Retina (tissue), 1 donor: ENCODE data around the gene TSACC.
A peak's percentile ranks its signal among the peaks of the same experiment; 100 is the strongest.

Experiments used
- DNase-seq: peaks from one replicate; pipeline ENCODE4 v3.0.0-alpha.2; 2016

The TSACC gene

DNA sequence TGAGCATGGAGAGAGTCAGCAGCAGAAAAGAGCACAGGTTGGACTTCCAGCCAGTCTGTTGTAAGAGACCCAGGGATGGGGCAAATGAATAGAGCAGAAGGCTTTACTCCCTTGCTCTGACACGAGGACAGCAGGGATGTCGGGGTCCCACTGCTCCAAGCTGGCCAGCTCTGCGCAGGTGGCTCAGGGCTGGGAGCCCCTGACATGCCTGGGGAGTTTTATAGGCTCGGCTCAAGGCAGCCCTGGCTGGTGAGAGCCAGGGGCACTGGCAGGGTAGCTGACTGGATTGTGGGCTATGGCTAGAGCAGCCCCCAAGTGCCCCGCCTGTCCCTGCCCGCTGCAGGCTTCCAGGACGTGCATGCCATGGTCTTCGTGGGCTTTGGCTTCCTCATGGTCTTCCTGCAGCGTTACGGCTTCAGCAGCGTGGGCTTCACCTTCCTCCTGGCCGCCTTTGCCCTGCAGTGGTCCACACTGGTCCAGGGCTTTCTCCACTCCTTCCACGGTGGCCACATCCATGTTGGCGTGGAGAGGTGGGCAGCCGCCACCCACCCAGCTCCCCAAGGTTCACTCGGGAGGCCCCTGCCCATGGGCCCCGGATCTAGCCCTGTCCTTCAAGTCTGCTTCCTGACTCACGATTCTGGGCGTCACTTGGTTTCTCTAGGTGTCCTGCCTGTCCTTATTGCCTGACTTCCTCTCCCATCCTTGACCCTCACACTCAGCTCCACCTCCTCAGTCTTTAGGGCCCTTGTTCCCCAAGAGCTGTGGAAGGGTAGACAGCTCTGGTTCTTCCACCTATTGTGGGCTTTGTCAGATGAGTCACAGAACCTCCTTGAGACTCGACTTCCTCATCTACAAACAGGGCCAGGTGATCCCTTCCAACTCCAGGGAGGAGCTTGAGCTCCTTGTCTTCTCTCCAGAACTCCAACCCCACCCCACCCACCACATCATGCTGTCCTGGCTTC lies 38.9 kb downstream of the TSACC start:
- DNase-seq, result no peak

DNA sequence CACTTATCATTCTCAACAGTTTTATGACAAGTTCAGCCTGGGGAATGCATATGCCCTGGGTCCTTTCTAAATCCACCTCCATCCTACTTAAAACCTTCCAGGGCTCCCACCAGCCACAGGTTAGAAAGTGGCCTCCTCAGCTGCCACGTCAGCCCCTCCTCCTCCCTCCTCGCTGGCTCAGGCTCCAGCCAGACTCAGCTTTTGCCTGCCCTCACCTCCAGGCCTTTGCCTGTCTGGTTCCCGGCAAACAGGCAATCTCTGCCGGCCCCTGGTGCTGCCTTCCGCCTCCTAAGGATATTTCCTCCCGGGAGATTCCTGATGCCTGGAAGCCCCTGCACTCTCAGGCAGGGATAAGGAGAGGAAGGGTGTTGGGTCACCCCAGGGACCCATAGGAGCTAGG lies 40.2 kb downstream of the TSACC start:
- no peak for DNase-seq

DNA sequence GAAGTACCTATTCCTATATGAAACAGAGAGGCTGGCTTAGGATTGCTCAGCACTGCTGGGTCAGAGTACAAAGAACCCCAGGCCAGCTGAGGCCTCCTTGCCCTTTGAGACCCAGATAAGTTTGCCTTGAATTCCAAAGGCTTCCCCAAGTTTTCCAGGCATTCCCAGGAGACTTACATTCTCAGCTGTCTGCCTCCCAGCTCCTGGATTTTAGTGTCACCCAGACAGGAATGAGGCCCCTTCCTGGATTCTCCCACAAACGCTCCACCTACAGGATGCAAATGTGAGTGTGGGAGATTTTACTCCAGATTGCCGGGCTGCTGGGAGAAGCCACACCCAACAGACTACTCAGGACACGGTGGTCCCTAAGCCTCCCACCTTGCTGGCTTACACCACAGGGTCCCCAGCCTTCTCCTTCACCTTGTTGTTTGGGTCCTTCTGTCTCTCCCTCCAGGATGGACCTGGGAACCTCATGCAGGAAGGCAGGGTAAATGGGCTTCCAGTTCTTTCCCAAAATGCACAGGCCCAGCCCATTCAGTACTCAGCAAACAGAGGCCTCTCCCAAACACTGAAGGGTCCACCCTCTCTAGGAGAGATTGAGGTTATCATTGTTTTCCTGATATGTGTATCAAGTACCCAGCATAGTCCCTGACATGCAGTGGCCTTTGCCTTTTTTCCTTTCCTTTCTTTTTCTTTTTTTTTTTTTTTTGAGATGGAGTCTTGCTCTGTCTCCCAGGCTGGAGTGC lies 41.3 kb downstream of the TSACC start:
- DNase-seq, result no peak

DNA sequence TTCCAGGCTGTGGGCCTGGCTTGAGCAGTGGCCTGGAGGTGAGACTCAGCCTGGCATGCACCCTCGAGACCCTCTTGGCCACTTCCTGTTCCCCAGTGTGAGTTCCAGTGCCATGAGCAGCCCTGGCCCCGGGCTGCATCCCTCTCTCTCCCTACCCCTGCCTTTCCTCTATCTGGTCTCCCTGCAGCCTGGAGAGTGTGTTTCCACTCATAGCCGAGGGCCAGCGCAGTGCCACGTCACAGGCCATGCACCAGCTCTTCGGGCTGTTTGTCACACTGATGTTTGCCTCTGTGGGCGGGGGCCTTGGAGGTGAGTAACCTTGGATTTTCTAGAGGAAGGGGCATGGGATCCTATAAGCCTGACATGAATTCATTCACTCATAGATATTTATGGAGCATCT lies 44.2 kb downstream of the TSACC start:
- no peak for DNase-seq

DNA sequence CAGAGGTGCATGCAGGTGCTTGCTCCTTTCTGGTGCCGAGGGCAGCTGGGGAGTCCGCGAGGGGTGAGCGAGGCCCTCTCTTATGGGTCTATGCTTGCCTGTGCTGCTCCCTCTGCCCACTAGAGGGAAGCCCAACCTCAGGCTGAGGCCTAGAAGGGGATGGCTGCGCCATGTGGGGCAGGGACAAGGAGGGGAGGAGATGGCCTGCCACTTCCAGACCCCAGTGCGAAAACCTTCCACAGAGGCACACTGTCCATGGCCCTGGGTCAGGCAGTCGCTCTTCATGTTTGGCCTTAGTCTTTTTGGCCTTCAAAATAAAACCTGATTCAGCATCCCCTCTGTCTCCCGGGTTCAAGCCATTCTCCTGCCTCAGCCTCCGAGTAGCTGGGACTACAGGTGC lies 44.7 kb downstream of the TSACC start:
- DNase-seq, result peak; percentile 71

DNA sequence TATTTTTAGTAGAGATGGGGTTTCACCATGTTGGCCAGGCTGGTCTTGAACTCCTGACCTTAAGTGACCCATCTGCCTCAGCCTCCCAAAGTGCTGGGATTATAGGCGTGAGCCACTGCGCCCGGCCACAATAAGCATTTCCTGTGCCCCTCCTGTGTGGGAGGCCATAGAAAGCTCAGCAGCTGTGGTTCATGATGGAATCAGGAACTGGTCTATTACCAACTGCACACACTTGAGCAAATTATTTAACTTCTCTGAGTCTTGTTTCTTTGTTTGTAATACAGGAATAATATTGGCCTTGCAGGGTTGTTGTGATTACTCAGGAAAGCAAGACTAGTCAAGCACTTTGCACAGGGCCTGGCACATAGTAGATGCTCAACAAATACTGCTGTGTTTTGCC lies 45.7 kb downstream of the TSACC start:
- DNase-seq, result no peak

DNA sequence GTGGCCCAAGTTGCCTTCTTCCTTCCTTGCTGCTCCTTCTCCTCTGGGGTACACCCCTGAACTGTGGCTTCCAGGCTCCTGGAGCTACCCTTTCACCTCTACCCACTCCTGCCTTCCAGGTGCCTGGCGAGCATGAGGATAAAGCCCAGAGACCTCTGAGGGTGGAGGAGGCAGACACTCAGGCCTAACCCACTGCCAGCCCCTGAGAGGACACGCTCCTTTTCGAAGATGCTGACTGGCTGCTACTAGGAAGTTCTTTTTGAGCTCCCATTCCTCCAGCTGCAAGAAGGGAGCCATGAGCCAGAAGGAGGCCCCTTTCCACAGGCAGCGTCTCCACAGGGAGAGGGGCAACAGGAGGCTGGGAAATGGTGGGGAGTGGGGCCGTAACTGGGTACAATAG lies 46.3 kb downstream of the TSACC start:
- no peak for DNase-seq

DNA sequence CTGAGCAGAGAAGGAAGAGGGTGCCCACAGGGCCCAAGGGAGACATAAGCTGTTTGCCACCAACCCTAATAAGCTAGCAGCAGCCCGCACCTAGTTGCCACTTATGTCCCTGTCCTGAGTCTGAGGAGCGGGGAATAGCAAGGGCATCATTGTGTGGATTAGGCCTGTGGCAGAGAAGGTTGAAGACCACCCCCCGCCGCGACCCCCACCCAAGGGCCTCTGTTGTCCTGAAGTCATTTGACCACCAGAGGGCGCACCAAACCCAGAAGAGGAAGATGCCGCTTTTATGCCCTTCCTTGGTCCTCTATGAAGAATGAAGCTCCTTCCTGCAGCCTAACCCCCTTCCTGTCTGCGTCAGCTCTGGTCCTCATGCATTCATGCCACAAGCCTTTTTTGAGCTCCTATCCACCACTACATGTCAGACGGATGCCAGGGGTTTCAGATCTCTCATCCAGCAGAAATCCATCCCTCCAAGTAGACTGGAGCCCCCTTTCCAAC lies 47.3 kb downstream of the TSACC start:
- peak; percentile 84 for DNase-seq

DNA sequence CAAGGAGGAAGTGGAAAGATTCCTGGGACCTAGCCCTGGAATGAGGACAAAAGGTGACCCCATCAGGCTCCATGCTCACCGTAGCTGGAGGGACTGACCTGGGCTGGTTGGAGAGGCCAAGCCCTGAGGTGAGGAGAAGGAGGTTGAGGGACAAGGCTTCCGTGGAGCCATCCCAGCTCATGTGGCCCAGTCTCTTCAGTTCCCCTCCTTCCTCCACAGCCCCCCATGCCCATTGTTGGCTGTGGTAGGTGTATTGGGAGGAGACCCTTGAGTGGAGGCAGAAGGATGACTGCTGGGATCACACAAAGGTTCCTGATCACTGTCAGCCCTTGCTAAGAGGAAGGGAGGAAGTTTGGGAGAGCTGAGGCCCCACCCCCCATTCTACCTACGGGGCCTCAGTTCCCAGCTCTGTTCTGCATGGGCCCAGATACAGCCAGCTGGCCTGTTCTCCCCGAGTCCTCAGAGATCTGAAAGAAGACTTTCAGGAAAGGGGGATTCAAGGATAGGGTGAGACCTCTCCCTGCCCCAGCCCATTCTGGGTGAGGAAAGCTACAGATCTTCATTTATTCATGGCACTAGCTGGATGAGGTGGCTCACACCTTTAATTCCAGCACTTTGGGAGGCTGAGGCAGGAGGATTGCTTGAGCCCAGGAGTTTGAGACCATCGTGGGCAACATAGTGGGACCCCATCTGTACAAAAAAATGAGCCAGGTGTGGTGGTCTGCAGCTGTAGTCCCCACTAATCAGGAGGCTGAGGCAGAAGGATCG lies 48.0 kb downstream of the TSACC start:
- no peak for DNase-seq

DNA sequence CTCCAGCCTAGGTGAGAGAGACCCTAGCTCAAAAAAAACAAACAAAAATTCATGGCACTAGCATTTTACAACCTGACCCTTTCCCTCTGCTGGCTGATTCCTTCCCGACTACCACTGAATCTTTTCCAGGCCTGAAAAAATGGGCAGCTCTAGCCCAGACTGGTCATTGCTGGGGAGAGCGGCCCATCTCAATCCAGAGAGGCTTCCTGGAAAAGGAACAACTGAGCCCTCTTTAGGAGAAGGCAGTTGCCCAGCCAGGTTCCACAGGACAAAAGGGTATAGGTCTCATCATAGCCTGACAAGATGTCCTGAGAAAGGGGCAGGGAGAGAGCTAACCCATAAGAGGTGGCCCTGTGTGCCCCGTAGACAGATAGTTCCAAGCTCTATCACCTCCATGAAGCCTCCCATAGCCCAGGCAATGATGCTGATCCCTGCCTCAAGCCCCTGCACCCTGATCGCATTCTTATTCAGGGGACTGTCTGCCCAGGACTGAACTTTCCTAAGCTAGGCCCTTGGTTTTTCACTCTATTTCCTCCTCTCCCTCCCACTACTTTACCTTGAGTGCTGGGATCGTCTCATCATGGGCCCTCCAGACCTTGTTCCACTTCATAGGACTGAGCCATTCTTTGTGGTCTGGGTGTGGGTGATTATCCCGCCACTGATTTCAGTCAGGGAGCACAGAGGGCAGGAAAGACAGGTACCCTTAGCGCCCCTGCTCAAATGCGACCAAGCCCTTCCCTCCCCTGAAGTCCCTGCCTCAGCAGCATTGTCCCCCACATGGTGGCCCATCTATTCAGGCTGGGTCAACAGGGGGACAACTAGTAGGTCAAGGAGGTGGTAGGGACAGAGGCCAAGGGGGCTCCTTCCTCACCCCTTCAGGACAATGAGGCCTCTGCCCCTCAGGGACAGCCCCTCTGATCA lies 48.9 kb downstream of the TSACC start:
- DNase-seq, result no peak

DNA sequence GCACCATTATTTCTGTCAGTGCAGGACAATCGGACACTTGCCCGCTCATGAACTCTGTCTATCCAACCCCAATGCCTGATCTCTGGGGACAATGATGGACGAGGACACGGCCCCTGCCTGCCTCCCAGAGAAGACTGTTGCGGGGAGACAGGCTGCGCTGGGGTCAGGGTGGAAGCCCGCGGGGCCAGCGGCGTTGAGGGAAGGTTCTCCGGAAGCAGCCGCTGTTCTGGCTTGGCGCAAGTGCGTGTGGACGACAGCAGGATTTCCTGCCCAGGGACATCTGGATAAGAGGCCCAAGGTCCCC lies 49.5 kb downstream of the TSACC start:
- no peak for DNase-seq

DNA sequence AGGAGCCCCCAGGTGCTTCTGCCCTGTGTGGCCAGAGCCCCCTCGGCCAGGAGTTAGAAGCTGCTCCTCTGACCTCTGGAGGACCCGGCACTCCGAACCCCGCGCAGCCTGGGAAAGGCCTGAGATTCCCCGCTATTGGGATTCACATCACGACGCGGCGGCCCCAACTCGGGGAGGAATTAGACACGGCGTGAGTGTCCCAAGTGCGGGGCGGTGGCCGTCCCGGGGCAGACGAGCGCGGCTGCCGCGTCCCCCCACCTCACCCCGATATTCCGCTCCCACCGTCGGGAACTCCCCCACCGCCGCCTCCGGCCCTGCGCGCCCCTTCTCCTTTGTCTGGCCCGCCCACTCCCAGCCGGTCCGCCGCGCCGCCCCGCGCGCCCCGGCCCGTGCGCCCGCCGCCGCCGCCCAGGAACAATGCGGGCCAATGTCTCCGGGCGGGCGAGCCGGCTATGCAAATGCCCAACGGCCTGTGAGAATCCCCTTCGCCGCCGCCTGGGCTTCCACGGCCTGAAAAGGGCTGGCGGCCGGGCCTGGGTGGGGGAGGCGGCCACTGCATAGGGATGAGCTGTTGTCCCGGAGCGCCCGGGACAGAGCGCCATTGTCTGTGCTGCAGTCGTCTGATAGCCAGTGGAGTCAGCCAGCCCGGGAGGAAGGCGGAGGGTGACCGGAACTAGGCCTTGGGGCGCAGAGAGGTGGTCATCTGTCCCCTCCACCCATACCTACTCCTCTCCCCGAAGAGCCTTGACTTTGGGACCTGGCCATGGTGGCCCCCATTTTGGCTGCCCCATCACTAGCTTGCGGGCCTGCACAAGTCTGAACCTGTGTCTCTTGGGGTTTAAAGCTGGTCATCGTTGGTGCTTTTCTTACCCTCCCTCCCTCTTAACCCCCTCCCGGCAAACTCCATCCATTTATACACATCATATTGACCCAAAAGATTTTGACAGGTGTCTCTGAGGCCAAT lies 50.1 kb downstream of the TSACC start:
- DNase-seq, result peak; percentile 71

DNA sequence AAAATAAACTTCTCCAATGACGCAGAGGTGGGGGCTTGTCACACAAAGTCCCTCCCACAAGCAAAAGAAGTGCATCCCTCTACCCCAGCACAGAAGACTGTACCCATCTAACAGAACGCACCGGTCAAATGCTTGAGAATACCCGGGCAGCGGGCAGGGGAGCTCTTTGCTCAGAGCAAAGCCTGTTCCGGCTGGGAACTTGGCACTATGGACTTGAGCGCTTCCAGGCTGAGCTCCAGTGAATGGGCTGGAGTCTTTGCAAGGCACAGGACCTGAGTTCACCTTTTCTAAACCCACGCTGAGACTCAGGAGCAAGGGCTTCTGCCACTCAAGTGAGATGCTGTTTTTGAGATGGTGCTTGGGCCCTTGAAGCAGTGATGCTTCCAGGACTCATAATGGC lies 51.0 kb downstream of the TSACC start:
- DNase-seq, result no peak

DNA sequence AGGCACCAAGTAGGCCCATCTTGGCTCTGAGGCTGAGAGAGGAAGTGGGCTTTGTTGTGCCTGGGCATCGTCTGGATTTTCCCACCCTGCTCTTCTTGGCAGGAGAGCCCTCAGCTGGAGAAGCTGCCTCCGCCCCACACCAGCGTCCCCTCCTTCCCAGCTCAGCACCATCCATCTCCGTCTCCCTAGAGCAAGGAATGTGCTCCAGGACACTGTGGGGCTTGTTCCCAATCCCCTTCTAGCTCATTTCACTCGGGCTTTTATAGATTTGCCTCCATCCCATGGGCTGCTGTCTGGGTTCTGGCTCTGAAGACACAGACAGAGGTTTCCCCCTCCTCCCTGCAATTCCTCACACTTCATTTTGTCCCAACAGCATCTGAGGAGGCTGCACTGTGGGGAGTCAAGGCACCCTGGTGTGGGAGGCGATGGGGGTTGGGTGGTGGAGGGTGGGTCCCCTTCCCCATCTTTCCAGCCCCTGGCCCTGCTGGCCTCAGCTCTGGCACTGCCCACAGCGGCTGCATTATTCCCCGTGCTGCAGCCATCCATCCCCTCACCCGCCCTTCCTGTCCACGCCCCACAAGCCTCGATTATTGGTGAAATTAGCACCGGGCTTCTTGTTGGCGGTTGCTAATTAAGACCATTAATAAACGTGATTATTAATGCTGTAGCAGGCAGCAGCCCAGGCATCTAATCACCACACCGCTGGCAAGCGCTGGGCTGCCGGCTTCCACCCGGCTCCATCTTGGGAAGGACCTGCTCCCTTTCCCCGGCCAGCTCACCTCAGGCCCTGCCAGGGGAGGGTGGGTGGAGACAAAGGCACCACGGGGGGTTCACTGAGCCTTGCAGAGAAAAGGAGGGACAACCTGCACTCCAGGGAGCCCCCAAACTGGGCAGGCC lies 52.4 kb downstream of the TSACC start:
- no peak for DNase-seq

DNA sequence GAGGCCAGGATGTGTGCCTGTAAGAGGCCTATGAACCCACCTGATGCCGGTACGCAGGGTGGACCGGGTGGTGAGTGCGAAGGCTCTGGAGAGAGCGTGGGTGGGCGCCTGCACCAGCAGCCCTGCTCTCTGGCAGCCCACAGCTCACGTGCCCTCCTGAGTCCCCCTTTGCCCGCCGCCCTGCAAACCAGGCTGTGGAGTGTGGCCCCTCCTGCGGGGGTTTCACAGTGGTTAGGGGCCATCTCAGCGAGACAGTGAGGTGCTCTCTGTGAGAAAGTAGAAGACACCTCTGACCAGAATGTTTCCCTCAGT lies 53.0 kb downstream of the TSACC start:
- DNase-seq, result no peak

DNA sequence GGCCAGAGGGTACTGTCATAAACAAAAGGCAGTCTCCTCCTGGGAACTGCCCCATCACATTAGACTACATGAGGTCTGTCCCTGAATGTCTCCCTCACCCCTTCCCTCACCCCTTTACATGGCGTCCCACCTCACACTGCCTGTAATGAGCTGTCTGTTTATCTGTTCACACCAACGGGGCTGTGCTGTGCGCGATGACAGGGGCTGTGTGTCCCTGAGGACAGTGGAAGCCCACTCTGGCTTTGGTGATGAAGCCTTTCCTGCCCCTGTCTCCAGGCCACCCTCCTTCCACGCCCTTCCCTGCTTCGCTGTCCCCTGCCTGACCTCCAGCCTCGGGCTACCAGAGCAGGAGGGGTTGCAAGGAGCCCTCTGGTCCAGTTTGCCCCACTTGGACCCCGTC lies 53.4 kb downstream of the TSACC start:
- DNase-seq, result no peak

DNA sequence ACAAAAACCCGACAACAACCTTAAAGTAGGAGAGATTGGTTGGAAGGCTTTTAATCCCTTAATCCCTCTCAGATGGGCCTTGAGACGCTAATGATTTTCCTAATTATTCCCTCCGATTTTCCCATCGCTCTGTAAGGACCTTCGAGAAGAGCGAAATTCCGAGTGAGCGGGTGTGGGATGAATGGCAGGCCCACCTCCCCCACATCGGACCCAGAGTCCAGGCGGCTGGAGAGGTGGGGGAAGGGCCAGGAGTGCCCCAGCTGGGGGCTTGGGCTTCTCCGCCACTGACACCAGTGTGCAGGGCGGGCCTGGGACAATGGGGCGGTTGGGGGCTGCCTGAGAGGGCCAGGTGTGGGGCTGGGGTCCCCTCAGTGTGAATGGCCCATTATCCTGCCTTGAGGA lies 54.1 kb downstream of the TSACC start:
- peak; percentile 41 for DNase-seq

DNA sequence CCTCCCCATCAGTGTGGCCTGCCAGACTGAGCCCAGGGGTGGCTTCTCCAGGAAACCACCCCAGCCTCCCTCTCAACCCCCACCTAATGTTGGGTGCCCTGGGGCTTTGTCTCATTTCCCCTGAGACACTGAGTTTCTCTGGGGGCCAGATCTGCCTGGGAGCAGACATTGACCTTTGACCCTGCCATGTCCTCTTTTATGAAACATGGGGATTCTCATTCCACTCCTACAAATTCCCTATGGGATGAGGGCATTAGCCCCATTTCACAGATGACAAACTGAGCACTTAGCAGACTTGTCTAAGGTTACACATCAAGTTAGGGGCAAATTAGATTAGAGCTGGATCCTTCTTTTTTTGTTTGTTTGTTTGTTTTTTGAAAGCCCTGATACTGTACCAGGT lies 54.8 kb downstream of the TSACC start:
- DNase-seq, result no peak

DNA sequence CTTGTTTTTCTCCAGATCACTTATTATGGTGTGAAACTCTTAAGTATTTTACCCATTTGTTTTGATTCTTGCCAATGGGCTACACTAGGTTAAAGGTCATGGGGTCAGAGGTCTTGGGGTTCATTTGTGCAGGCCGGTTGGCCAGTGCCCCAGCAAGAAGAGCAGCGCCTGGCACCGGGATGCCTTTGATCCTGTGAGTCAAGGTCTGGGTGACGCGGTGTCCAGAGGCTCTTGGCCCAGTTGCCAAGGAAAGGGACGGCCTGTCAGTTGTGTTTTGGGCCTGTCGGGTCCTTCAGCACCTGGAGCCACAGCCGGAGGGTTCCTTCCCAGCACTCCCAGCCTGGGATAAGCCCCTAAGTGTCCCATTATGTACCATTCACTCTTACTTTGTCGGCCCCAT lies 55.8 kb downstream of the TSACC start:
- DNase-seq, result no peak

DNA sequence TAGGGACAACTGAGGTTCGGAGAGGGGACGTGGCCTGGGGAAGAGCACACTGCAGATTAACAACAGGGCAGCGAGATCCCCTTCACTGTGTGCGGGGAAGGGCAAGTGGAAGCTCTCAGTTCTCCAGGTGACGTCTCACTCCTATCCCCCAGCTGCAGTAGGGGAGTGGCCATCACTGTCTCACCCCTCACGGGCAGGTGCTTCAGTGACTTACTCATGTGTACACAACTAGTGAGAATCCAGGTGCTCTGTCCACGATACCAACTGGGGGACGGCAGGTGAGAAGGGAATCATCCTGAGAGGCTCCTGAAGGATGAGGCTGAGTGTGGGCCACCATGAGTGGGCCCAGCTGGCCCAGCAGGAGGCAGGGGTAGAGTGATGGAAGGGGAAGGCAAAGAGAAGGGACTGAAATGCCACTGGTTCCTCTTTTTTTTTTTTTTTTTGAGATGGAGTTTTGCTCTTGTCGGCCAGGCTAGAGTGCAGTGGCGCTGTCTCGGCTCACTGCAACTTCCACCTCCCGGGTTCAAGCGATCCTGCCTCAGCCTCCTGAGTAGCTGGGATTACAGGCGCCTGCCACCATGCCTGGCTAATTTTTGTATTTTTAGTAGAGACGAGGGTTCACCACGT lies 56.6 kb downstream of the TSACC start:
- no peak for DNase-seq
